Nephron progenitor cell (in vitro differentiated cells): ENCODE measurements around the gene ACSS1.

Source experiments
- DNase-seq: peaks from one replicate; pipeline ENCODE4 v3.0.0; 2021
- H3K27ac Mint-ChIP-seq: 2 replicates; pipeline ENCODE4 v1.8.0; 2021; ENCODE audit warnings: mild to moderate bottlenecking, moderate library complexity, mixed read lengths
- H3K27me3 Mint-ChIP-seq: 2 replicates; pipeline ENCODE4 v1.8.0; 2021; ENCODE audit warnings: mild to moderate bottlenecking, low read depth, mixed read lengths; ENCODE audit not compliant: poor library complexity
- H3K36me3 Mint-ChIP-seq: 2 replicates; pipeline ENCODE4 v1.8.0; 2021; ENCODE audit warnings: low read depth, mixed read lengths
- H3K4me1 Mint-ChIP-seq: 2 replicates; pipeline ENCODE4 v1.8.0; 2021; ENCODE audit warnings: mixed read lengths
- H3K4me3 Mint-ChIP-seq: 2 replicates; pipeline ENCODE4 v1.8.0; 2021; ENCODE audit warnings: mild to moderate bottlenecking, moderate library complexity, mixed read lengths
- H3K9me3 Mint-ChIP-seq: 2 replicates; pipeline ENCODE4 v1.8.0; 2021; ENCODE audit warnings: mild to moderate bottlenecking, moderate library complexity, mixed read lengths
- TF ChIP-seq, protein P1 (sequence below): fragments of 200-600 bp; sonication (generic); IDR thresholded peaks from 2 replicates; pipeline ENCODE4 v1.5.0; 2021; ENCODE audit warnings: antibody characterized with exemption

The ACSS1 gene

DNA sequence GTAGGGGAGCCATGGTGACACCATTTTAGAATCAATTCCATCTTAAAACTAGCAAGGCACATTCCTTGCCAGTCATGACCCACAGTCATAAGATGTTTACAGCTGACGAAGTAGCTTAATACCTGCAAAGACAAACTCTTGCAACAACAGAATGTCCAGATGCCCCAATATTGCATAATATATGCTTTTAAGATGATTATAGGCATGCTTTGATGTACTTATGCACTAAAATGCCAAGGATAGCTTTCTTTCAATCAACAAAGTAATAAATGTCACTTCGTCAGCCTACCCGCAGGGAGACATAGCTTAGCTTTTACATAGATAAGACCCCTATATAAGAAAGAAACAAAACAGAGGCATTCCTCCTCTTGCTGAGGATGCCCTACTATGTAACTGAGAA is 26.7 kb downstream of the ACSS1 start:
- Mint-ChIP-seq H3K9me3 (no peaks in the 10 kb centered on the region), H3K27me3 (peaks cover 31% of the 10 kb centered on the region), H3K4me3 (no peak overlapping the region), H3K27ac (no peak overlapping the region), H3K36me3 (no peaks in the 10 kb centered on the region), H3K4me1 (peaks cover 10% of the 10 kb centered on the region)
- DNase-seq = no peak
- TF ChIP-seq, protein P1, sequence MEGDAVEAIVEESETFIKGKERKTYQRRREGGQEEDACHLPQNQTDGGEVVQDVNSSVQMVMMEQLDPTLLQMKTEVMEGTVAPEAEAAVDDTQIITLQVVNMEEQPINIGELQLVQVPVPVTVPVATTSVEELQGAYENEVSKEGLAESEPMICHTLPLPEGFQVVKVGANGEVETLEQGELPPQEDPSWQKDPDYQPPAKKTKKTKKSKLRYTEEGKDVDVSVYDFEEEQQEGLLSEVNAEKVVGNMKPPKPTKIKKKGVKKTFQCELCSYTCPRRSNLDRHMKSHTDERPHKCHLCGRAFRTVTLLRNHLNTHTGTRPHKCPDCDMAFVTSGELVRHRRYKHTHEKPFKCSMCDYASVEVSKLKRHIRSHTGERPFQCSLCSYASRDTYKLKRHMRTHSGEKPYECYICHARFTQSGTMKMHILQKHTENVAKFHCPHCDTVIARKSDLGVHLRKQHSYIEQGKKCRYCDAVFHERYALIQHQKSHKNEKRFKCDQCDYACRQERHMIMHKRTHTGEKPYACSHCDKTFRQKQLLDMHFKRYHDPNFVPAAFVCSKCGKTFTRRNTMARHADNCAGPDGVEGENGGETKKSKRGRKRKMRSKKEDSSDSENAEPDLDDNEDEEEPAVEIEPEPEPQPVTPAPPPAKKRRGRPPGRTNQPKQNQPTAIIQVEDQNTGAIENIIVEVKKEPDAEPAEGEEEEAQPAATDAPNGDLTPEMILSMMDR = no peak

DNA sequence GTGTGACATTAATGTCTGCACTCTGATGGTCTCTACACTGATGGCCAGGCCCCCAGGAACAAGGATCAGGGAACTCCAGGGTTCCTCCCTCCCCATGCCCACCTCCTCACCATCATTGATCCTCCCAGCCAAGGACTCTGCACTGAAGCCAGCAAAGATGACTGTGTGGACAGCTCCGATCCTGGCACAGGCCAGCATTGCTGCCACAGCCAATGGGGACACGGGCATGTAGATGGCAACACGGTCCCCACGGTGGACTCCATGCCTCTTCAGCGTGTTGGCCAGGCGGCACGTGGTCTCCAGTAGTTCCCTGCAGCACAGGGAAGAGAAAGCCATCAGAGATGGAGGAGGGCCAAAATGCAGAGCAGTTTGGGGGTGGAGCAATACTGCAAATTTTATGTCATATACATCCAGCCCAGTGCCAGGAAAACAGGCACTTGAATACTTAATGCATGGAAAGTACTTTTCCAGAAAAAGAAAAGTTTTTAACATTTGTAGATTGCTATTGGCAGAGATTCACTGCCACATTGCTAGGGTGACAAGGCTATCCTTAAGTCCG is 27.2 kb downstream of the ACSS1 start:
- H3K4me3 Mint-ChIP-seq = no peak overlapping the region
- no peak for DNase-seq
- no peaks in the 10 kb centered on the region for H3K9me3 Mint-ChIP-seq
- peaks cover 5% of the 10 kb centered on the region for H3K4me1 Mint-ChIP-seq
- no peaks in the 10 kb centered on the region for H3K36me3 Mint-ChIP-seq
- TF ChIP-seq, protein P1 = no peak
- H3K27me3 Mint-ChIP-seq = peaks cover 36% of the 10 kb centered on the region
- no peak overlapping the region for H3K27ac Mint-ChIP-seq

DNA sequence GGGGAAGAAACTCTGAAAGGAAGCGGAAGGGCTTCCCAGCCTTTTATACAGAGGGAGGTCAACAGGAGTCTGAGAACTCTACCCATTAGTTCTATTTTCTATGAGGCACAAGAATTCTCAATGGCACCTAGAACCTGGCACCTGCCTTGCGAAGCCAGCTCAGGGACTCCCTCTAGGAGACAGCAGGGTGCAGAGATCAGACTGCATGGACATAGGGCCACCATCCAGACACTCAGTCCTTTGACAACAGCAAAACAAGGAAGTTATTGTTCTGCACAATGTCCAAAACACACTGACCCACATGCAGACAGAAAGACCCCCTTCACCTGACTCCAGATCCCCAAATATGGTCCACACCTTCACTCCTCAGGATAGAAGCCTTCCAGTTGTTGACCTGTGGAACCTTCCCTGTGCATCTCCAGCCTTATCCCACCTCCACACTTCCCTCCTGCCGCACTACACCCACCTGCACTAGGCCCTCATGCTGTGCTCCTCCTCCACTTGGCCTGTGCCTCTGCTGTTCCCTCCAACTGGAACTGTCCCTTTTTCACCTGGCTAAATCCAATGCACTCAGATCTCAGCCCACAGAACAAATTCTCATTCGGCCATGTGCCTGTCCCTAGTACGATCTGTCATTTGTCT is 27.8 kb downstream of the ACSS1 start:
- Mint-ChIP-seq H3K9me3 (no peaks in the 10 kb centered on the region), H3K4me1 (peaks cover 5% of the 10 kb centered on the region)

DNA sequence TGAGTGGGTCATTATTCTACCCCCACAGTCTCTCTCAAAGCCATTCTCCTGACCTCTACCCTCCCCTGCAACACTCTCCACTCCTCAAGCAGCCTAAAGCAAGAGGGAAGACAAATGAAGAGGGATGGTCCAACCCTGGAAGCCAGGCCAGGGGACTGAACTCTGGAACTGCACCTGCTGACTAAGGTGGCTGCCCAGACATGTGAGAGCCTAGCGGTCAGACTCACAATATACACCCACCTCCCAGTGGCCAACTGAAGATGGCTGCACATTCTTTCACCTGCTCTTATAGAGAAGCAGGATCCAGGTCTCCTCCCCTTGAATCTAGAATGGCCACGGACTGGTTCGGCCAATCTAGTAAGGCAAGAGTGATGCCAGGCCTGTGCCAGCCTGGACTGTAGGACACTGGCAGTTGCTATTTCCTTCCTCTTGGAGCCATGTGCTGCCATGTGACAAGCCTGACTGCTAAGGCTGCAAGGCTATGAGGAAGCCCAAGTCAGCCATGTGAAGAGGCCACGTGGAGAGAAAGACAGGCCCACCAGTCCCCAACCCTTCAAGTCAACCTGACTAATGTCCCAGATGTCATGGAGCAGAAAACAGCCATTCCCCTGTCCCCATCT is 31.8 kb downstream of the ACSS1 start:
- no peaks in the 10 kb centered on the region for H3K4me1 Mint-ChIP-seq
- H3K36me3 Mint-ChIP-seq = no peaks in the 10 kb centered on the region
- no peak overlapping the region for H3K27ac Mint-ChIP-seq
- no peak for DNase-seq
- TF ChIP-seq, protein P1 = no peak
- H3K27me3 Mint-ChIP-seq = peaks cover 32% of the 10 kb centered on the region
- H3K4me3 Mint-ChIP-seq = no peak overlapping the region
- no peaks in the 10 kb centered on the region for H3K9me3 Mint-ChIP-seq

More for the DNA sequence above, 27.8 kb downstream of the ACSS1 start:
- DNase-seq = no peak
- Mint-ChIP-seq H3K27ac (no peak overlapping the region), H3K36me3 (no peaks in the 10 kb centered on the region), H3K4me3 (no peak overlapping the region), H3K27me3 (peaks cover 41% of the 10 kb centered on the region)
- TF ChIP-seq, protein P1 = no peak

DNA sequence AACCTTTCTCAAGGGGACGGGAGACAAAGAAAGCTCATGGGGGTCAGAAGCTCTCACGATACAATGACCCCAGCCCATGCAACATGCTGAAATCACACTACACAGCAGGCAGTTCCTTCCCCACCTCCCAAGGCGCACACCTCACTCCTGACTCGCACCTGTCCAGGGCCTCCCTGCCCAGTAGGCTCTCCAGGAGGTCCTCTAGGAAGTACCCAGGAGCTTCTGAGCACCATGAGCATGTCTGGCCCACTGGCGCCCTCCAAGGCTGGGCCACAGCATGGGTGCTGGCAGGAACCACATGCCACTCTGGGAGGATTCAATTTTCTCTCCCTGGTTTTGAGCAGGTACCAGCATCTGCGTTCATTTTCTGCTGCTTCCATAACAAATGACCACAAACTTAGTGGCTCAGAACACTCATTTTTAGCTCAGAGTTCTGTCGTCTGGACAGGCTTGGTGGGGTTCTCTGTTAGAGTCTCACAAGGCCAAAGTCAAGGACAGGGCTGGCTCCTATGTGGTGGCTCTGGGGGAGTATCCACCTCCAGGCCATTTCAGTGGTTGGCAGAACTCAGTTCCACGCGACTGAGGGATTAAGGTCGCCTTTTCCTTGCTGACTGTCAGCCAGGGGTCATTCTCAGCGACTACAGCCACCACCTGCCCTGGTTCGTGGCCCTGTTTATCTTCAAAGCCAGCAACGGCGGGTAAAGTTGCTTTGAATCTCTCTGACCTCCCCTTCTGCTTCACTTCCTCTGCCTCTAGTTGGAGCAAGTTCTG is 32.7 kb downstream of the ACSS1 start:
- TF ChIP-seq, protein P1 = no peak
- H3K36me3 Mint-ChIP-seq = no peaks in the 10 kb centered on the region
- H3K27me3 Mint-ChIP-seq = peaks cover 30% of the 10 kb centered on the region
- no peak overlapping the region for H3K27ac Mint-ChIP-seq
- H3K4me1 Mint-ChIP-seq = no peaks in the 10 kb centered on the region
- no peaks in the 10 kb centered on the region for H3K9me3 Mint-ChIP-seq
- no peak for DNase-seq
- H3K4me3 Mint-ChIP-seq = no peak overlapping the region
